ENCODE results near the gene TMEM256.
"Not testable (repeated sequence)": the region's sequence is repeated elsewhere in the genome, so short reads cannot be mapped to it uniquely, and the experiment has no call there.

The TMEM256 gene

DNA sequence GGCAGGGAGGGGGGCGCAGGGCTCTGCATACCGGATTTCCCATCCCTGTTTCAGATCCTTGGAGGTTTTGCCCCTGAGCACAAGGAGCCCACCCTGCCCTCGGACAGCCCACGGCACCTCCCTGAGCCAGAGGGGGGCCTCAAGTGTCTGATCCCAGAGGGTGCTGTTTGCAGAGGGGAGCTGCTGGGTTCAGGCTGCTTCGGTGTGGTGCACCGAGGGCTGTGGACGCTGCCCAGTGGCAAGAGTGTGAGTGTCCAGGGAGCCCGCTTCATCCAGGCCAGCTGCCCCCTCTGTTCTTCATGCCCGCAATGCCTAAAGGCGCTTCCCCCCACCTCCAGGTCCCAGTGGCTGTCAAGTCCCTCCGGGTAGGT, 20.5 kb downstream of the TMEM256 start:
- DNase-seq (ENCODE audit: low read depth), result no peak

DNA sequence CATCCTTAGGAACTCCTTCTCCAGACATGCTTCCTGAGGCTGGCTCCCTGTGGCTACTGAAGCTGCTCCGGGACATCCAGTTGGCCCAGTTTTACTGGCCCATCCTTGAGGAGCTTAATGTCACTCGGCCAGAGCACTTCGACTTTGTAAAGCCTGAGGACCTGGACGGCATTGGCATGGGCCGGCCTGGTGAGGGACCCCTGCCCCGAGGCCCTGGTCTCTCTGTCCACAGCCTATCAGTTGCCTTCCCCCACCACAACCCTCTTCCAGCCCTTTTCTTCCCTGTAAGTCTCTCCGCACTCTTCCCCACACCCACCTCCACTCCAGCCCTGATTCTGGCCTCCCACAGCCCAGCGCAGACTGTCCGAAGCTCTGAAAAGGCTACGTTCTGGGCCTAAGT, 21.0 kb downstream of the TMEM256 start:
- DNase-seq (ENCODE audit: low read depth), result no peak

GRCh38 chr17:7380855-7381683, 22.8 kb downstream of the TMEM256 start, which contains the start of gene TNK1:
TNK1 (plus strand) TSS chr17:7381089; CDS start chr17:7382927, 1,838 bp downstream.
- no peak for DNase-seq (ENCODE audit: low read depth)

DNA sequence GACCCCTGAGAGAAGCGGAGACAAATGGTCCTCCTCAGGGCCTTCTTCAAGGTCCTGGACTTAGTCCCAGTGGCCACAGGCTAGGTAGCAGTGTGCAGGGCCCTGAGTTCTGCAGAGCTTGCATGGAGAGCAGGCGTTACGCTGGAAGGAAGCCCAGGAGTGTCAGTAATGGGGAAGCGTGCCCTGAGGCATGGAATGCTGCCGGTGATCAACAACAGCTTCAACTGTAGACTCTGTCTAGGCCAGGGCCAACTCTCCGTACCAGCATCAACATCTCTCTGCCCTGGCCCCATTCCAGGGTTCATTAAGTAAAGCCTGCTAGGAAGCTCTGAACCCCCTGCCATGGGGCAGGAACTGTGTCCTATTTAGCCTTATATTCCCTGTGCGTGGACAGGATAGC, 23.6 kb downstream of the TMEM256 start:
- DNase-seq (ENCODE audit: low read depth), result no peak

DNA sequence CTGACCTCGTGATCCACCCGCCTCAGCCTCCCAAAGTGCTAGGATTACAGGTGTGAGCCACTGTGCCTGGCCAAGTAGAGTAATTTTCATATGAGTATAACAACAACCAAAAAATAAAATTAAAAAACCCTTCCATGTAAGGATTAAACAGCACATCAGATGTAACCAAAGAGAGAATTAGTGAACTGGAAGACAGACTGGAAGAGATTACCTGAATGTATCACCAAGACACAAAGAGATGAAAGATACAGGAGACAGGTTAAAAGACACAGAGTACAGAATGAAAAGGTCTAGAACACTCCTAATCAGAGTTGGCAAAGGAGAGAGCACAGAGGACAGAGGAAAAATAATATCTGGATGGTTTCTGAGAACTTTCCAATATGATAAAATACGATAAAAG, 24.8 kb downstream of the TMEM256 start:
- no peak for DNase-seq (ENCODE audit: low read depth)

DNA sequence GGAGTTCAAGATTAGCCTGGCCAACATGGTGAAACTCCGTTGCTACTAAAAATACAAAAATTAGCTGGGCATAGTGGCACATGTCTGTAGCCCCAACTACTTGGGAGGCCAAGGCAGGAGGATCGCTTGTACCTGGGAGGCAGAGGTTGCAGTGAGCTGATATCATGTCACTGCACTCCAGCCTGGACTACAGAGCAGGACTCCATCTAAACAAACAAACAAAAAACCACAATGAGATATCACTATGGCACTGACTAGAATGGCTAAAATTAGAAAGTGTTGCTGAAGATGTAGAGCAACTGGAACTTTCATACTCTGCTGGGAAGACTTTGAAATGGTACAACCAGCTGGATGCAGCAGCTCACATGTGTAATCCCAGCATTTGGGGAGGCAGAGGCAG, 29.5 kb downstream of the TMEM256 start:
- DNase-seq (ENCODE audit: low read depth), result no peak

GRCh38 chr17:7370853-7371252, 33.0 kb downstream of the TMEM256 start:
- no peak for DNase-seq (ENCODE audit: low read depth)

DNA sequence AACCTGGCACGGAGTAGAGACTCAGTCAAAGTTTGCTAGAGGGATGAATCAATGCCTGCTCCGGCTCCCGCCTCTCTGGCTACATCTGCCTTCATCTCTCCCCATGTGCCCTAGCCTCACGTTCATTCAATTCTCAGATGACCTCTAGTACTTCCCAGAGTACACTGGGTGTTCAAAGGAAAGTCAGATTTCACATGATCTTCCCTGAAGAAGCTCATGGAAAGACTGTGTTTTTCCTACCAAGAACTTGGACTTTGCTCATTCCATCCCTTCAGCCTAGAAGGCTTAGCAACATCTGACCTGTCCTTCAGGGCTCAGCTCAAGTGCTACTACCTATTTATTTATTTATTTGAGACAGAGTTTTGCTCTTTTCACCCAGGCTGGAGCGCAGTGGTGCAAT, 34.1 kb downstream of the TMEM256 start:
- no peak for DNase-seq (ENCODE audit: low read depth)

DNA sequence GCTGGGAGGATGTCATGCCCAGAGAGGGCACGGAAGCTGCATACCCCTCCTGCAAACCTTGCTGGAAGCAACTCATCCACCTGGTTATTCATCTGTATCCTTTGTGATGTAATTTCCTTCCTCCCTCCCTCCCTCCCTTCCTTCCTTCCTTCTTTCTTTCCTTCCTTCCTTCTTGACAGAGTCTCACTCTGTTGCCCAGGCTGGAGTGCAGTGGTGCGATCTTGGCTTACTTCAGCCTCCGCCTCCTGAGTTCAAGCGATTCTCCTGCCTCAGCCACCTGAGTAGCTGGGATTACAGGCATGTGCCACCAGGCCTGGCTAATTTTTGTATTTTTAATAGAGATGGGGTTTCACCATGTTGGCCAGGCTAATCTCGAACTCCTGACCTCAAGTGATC, 35.3 kb downstream of the TMEM256 start:
- not testable (repeated sequence) for DNase-seq (ENCODE audit: low read depth)

GRCh38 chr17:7367918-7368598, 35.8 kb downstream of the TMEM256 start:
- no peak for DNase-seq (ENCODE audit: low read depth)

- no peak for DNase-seq (ENCODE audit: low read depth)
Measured at GRCh38 chr17:7367083-7367482, 36.8 kb downstream of the TMEM256 start.

GRCh38 chr17:7365963-7366362, 37.9 kb downstream of the TMEM256 start:
- not testable (repeated sequence) for DNase-seq (ENCODE audit: low read depth)

GRCh38 chr17:7363311-7363710, 40.6 kb downstream of the TMEM256 start:
- no peak for DNase-seq (ENCODE audit: low read depth)

DNA sequence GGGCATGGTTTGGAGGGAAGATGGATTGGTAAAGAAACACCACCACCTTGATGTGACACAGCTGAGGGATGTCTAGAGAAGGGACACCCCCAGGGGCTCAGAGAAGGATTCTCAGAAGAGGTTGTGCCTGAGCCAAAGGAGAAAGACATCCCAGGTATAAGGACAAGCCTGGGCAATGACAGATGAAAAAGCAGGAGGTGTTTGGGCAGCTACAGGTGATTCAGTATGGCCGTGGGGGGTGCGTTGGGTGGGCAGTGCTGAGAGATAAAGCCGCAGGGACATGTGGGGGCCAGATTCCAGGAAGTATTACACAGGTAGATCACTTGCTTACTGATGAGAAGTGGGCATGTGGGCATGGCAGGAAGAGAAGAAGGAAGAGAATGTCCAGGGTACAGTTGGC, 42.0 kb downstream of the TMEM256 start:
- DNase-seq (ENCODE audit: low read depth), result no peak

DNA sequence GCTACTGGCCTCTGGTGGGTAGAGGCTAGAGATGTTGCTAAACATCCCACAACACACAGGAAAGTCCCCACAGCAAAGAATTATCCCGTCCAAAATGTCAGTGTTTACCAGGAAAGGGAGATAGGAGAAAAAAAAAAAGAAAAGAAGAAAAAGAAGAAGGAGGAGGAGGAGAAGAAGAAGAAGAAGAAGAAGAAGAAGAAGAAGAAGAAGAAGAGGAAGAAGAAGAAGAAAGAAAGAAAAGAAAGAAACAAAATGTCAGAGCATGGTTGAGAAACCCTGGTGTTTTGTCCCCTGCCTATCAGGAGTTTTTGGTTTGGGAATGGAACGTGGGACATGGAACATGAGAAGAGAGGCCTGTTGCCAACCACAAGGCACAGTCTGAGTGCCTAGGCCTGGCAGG, 46.5 kb downstream of the TMEM256 start:
- DNase-seq (ENCODE audit: low read depth), result no peak

DNA sequence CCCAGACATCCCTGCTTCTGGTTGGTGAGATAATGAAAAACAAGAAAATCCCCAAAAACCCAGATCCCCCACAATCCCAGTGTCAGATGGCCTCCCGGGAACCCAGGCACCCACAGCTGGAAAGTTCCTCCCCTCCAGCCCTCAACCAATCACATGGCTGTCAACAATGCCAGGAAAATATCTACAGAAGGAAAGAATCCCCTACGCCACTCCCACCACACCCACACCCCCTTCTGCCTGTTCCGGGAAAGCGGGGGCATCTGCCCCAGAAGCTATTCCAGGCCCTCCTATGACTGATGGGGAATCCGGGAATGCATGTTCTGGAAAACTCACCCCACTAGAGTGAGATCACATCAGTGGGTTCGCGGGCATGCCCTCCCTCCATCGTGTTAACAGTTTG, 47.1 kb downstream of the TMEM256 start:
- DNase-seq (ENCODE audit: low read depth), result no peak

DNA sequence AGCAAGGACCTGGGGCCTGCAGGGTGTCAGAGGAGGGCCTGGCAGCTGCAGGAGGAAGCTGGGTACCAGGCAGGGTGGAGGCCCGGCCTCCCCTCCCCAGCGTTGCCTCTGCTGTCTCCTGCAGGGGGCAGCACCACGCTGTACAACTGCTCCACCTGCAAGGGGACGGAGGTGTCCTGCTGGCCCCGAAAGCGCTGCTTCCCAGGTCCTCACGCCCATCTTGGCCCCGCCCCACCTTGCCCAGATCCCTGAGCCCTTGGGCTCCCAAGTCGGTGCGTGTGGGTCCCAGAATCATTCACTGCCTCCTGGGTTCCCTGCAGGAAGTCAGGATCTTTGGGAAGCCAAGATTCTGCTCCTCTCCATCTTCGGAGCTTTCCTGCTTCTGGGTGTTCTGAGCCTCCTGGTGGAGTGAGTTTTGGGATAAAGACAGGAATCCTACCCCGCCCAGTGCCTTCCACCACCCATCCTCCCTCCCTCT, 47.8 kb downstream of the TMEM256 start:
- DNase-seq (ENCODE audit: low read depth), result no peak

DNA sequence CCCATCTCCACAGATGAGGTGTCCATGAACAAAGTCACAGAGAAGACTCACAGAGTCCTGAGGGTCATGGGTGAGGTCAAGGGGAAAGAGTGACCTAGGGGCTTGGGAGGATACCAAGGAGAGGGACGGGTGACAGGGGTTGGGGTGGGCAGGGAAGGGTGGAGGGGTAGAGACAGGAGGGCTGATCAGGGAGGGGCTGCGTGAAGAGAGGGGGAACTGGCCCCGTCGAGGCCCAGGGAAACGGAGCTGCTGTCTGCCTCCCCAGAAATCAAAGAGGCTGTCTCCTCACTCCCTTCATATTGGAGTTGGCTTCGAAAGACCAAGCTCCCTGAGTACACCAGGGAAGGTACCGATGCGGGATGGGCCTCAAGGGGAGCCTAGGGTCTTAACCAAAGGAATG, 48.3 kb downstream of the TMEM256 start:
- DNase-seq (ENCODE audit: low read depth), result no peak

DNA sequence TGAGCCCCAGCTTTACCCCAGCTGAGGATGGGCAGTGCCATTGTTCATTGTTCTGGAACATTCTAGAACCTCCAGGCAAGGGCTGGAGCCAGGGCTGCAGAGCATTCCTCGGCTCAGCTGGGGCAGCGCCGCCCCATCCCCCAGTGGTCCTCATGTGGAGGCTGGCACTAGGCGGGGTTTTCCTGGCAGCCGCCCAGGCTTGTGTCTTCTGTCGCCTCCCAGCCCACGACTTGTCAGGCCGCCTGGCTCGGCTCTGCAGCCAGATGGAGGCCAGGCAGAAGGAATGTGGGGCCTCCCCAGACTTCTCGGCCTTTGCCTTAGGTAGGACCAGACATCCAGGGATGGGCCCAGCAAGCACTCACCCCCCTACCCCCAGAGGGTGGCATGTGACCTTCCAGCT, 48.8 kb downstream of the TMEM256 start, which contains the start of gene TMEM95:
Gene TMEM95, plus strand, starts transcription at position 104 of the 400 bp plus-strand sequence. Its CDS starts 49 bp downstream, at position 153.
- no peak for DNase-seq (ENCODE audit: low read depth)

- no peak for DNase-seq (ENCODE audit: low read depth)
Measured at GRCh38 chr17:7354262-7354843, 49.5 kb downstream of the TMEM256 start.
